ENCODE results near the gene OSCP1.

DNA sequence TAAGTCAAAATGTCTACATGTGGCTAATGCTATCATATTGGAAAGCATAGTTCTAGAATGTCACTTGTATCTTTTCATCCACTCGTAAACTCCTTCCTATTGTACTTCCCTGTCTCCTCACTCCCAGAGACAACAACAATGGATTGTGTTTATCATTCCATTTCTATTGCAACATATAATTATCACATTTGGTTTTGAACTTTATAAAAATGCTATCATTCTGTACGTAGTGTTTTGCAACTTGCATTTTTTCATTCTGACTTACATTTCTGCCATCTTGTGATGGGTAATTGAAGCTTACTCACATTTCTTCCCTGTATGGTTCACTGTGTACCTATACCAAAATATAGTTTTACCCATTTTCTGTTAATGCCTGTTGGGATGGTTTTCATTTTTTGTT, 47.0 kb upstream of the OSCP1 start:
- TF ChIP-seq POLR2A (IDR thresholded peaks at IDR 0.05): no peak
- TF ChIP-seq, protein P1, sequence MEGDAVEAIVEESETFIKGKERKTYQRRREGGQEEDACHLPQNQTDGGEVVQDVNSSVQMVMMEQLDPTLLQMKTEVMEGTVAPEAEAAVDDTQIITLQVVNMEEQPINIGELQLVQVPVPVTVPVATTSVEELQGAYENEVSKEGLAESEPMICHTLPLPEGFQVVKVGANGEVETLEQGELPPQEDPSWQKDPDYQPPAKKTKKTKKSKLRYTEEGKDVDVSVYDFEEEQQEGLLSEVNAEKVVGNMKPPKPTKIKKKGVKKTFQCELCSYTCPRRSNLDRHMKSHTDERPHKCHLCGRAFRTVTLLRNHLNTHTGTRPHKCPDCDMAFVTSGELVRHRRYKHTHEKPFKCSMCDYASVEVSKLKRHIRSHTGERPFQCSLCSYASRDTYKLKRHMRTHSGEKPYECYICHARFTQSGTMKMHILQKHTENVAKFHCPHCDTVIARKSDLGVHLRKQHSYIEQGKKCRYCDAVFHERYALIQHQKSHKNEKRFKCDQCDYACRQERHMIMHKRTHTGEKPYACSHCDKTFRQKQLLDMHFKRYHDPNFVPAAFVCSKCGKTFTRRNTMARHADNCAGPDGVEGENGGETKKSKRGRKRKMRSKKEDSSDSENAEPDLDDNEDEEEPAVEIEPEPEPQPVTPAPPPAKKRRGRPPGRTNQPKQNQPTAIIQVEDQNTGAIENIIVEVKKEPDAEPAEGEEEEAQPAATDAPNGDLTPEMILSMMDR (IDR thresholded peaks at IDR 0.05 in 8 of 11, conservative IDR thresholded peaks at IDR 0.05 in 3 of 11): no peak
- no peak for TF ChIP-seq POLR2AphosphoS5 (IDR thresholded peaks at IDR 0.05)
